IMR-90 (cell line): ENCODE data around the gene ACSF2. TPM values are rescaled to one million over a fixed set of nuclear protein-coding genes. Genes with fewer than 3 reads are reported as not detected.
"Not testable (repeated sequence)": the region's sequence is repeated elsewhere in the genome, so short reads cannot be mapped to it uniquely, and the experiment has no call there.

Source experiments
- ATAC-seq: fragments of 200-7000 bp; cut with Tn5 transposase; 2 replicates; pipeline ENCODE4 v1.9.1; 2020; ENCODE audit warnings: low read depth, mild to moderate bottlenecking, moderate library complexity
- BruUV-seq: library from RNA; stranded (reverse); fragments of 400-500 nt; replicated peaks from 2 replicates; lab custom pipeline; 2021; lab: Mats Ljungman, UMichigan
- CTCF ChIA-PET: fragments of 300-600 bp; formaldehyde crosslinking; extraction: SDS; loops from one replicate; lab custom pipeline; 2021; ENCODE audit warnings: antibody characterized with exemption; lab: Yijun Ruan, JAX
- POLR2A ChIA-PET: fragments of 300-600 bp; sonication (Branson Sonifier 250); formaldehyde crosslinking; loops from one replicate; lab custom pipeline; 2022; ENCODE audit warnings: antibody characterized with exemption; ENCODE audit not compliant: unreplicated experiment; lab: Charles Lee
- DNase-seq: peaks from one replicate; pipeline ENCODE4 v3.0.0; 2013
- H2AFZ ChIP-seq: replicated peaks from 2 replicates; pipeline ENCODE3; 2013; ENCODE audit warnings: low read length, mild to moderate bottlenecking; ENCODE audit not compliant: poor library complexity
- H2AK5ac ChIP-seq: 2 replicates; pipeline ENCODE4 v1.6.1; 2013; ENCODE audit warnings: low read depth, low read length, inconsistent platforms
- H2AK9ac ChIP-seq: replicated peaks from 2 replicates; pipeline ENCODE3; 2013; ENCODE audit warnings: mild to moderate bottlenecking, low read depth, low read length, moderate library complexity; ENCODE audit not compliant: poor library complexity
- H2BK120ac ChIP-seq: 2 replicates; pipeline ENCODE4 v1.6.1; 2013; ENCODE audit warnings: low read depth, low read length, inconsistent platforms
- H2BK15ac ChIP-seq: 3 replicates; pipeline ENCODE4 v1.6.1; 2013; ENCODE audit warnings: low read depth, low read length, inconsistent platforms
- H2BK20ac ChIP-seq: 2 replicates; pipeline ENCODE4 v1.6.1; 2013; ENCODE audit warnings: low read depth, mild to moderate bottlenecking, inconsistent platforms, low read length, moderate library complexity
- H2BK5ac ChIP-seq: 2 replicates; pipeline ENCODE4 v1.6.1; 2013; ENCODE audit warnings: mild to moderate bottlenecking, low read depth, low read length, inconsistent platforms; ENCODE audit not compliant: poor library complexity, severe bottlenecking
- H3K14ac ChIP-seq: replicated peaks from 2 replicates; pipeline ENCODE4 v1.6.1; 2013; ENCODE audit warnings: low read depth, low read length, inconsistent platforms
- H3K18ac ChIP-seq: 2 replicates; pipeline ENCODE4 v1.6.1; 2013; ENCODE audit warnings: low read depth, low read length, control low read depth
- H3K23ac ChIP-seq: 2 replicates; pipeline ENCODE4 v1.6.1; 2013; ENCODE audit warnings: low read depth, low read length, inconsistent platforms
- H3K27ac ChIP-seq: 2 replicates; pipeline ENCODE4 v1.5.1; 2013; ENCODE audit warnings: mild to moderate bottlenecking, control low read depth, low read length; ENCODE audit not compliant: insufficient read depth
- H3K27me3 ChIP-seq: 2 replicates; pipeline ENCODE4 v1.6.1; 2013; ENCODE audit warnings: low read length; ENCODE audit not compliant: control insufficient read depth, insufficient read depth
- H3K36me3 ChIP-seq: 2 replicates; pipeline ENCODE4 v1.6.1; 2013; ENCODE audit warnings: low read length, mixed read lengths; ENCODE audit not compliant: control insufficient read depth, insufficient read depth
- H3K4ac ChIP-seq: 2 replicates; pipeline ENCODE4 v1.6.1; 2013; ENCODE audit warnings: low read depth, low read length, inconsistent platforms
- H3K4me1 ChIP-seq: 2 replicates; pipeline ENCODE4 v1.6.1; 2013; ENCODE audit warnings: low read length, mixed read lengths; ENCODE audit not compliant: control insufficient read depth, insufficient read depth
- H3K4me2 ChIP-seq: 2 replicates; pipeline ENCODE4 v1.6.1; 2013; ENCODE audit warnings: low read depth, mild to moderate bottlenecking, control low read depth, low read length, moderate library complexity
- H3K4me3 ChIP-seq: 2 replicates; pipeline ENCODE4 v1.5.1; 2013; ENCODE audit warnings: low read depth, mild to moderate bottlenecking, control low read depth, low read length, moderate library complexity; ENCODE audit not compliant: insufficient read depth
- H3K56ac ChIP-seq: 2 replicates; pipeline ENCODE4 v1.6.1; 2013; ENCODE audit warnings: low read length, inconsistent platforms; ENCODE audit not compliant: insufficient read depth; ENCODE audit errors: extremely low read depth
- H3K79me1 ChIP-seq, 2 experiments: 2 replicates each; pipeline ENCODE4 v1.6.1; 2013; ENCODE audit warnings: low read length in 2 of 2, inconsistent platforms in 1 of 2, low read depth in 1 of 2
- H3K9ac ChIP-seq: 2 replicates; pipeline ENCODE4 v1.6.1; 2013; ENCODE audit warnings: low read depth, low read length, control low read depth
- H3K9me1 ChIP-seq: 2 replicates; pipeline ENCODE4 v1.6.1; 2013; ENCODE audit warnings: low read length, inconsistent platforms; ENCODE audit not compliant: insufficient read depth
- H3K9me3 ChIP-seq: 2 replicates; pipeline ENCODE4 v1.6.1; 2013; ENCODE audit warnings: low read length; ENCODE audit not compliant: control insufficient read depth, insufficient read depth
- H4K20me1 ChIP-seq: 2 replicates; pipeline ENCODE4 v1.6.1; 2013; ENCODE audit warnings: low read length, inconsistent platforms; ENCODE audit not compliant: insufficient read depth
- H4K5ac ChIP-seq: 2 replicates; pipeline ENCODE4 v1.6.1; 2013; ENCODE audit warnings: mild to moderate bottlenecking, low read depth, low read length, control low read depth
- H4K8ac ChIP-seq, 2 experiments: 2 replicates each; pipeline ENCODE4 v1.6.1; 2013; ENCODE audit warnings: low read depth in 2 of 2, low read length in 2 of 2, control low read depth in 1 of 2, inconsistent platforms in 1 of 2
- H4K91ac ChIP-seq: 2 replicates; pipeline ENCODE4 v1.6.1; 2013; ENCODE audit warnings: low read depth, low read length, inconsistent platforms; ENCODE audit not compliant: insufficient read depth
- RFX5 ChIP-seq: IDR thresholded peaks from 2 replicates; pipeline ENCODE4 v1.8.0; 2012; ENCODE audit warnings: low read depth, mild to moderate bottlenecking, low read length, moderate library complexity
- WGBS, 2 experiments: methylation state at CpG; one replicate each; pipeline versions ENCODE4 v1.1.5 to v1.1.7; 2013; ENCODE audit warnings: missing lambda C conversion rate in 2 of 2; ENCODE audit not compliant: insufficient read length in 1 of 2; ENCODE audit errors: extremely low coverage in 2 of 2; 5-methylcytosine and 5-hydroxymethylcytosine counted together
- dilution Hi-C: fragments of 300-500 bp; cut with HindIII; formaldehyde crosslinking; loops from one replicate; pipeline ENCODE4 v1.14.3; 2018; ENCODE audit warnings: low sequenced_read_pairs; ENCODE audit not compliant: unreplicated experiment
- in situ Hi-C: fragments of 300-500 bp; cut with MboI; formaldehyde crosslinking; loops from 3 replicates; pipeline ENCODE4 v1.14.3; 2019; ENCODE audit warnings: low sequenced_read_pairs, inconsistent platforms, mixed read lengths
- intact Hi-C: fragments of 100-400 bp; cut with micrococcal nuclease; formaldehyde crosslinking; loops from 2 replicates; pipeline ENCODE4 v1.10.0; 2022
- polyA plus RNA-seq, 3 experiments: library from polyadenylated mRNA; depleted of rRNA; stranded (reverse); fragments of >200 nt; gene quantifications; 2 replicates each; pipeline ENCODE4 v1.2.3, GENCODE V29; 2012; ENCODE audit warnings: low replicate concordance in 1 of 3
- total RNA-seq: library from RNA; depleted of rRNA; stranded (reverse); fragments of >200 nt; gene quantifications from 2 replicates; pipeline ENCODE4 v1.2.3, GENCODE V29; 2012

Gene ACSF2
- total and polyA plus RNA-seq, 2 of the 4 experiments (the other 2 are of a cell fraction): 18.5 to 27.2 TPM

DNA sequence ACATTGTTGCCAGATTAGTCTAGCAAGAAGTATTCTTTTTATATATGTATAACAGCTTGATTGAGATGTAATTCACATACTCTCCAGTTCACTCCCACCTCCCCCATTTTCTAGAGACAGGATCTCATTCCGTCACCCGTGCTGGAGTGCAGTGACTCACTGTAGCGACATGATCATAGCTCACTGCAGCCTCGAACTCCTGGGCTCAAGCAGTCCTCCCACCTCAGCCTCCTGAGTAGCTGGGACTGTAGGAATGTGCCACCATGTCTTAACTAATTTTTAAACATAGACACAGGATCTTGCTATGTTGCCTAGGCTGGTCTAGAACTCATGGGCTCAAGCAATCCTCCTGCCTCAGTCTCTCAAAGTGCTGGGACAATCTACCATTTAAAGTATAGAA lies 49.3 kb downstream of the ACSF2 start:
- Histone ChIP-seq H4K20me1 (peaks cover 8% of the 10 kb centered on the region; the same call in 1 of the 2 replicates), H3K4me1 (no peaks in the 10 kb centered on the region; the same call in 1 of the 2 replicates), H3K27me3 (peaks cover 2% of the 10 kb centered on the region; the same call in 1 of the 2 replicates), H4K5ac (no peak overlapping the region), H2AK5ac (no peak overlapping the region), H3K14ac (no peak overlapping the region), H2BK5ac (no peak overlapping the region), H4K91ac (no peak overlapping the region), H3K27ac (no peak overlapping the region), H4K8ac (no peak overlapping the region), H3K9ac (no peak overlapping the region), H3K56ac (no peak overlapping the region), H3K9me1 (peaks cover 7% of the 10 kb centered on the region; the same call in 1 of the 2 replicates), H3K36me3 (peaks cover 14% of the 10 kb centered on the region), H3K4ac (no peak overlapping the region), H3K18ac (no peak overlapping the region), H2BK120ac (no peak overlapping the region), H3K4me3 (no peak overlapping the region), H3K79me1 (peaks cover 7 to 15% of the 10 kb centered on the region in 2 experiments; a peak in 3 of 4 replicates), H2BK15ac (no peak overlapping the region), H2AFZ (no peak overlapping the region), H3K9me3 (no peaks in the 10 kb centered on the region), H2AK9ac (no peak overlapping the region), H3K23ac (no peak overlapping the region), H2BK20ac (no peak overlapping the region), H3K4me2 (no peak overlapping the region)
- ATAC-seq (no peak), DNase-seq (no peak)
- in situ Hi-C loops: no loop called here
- BruUV-seq: no TSS peak
- no peak for TF ChIP-seq RFX5
- CTCF ChIA-PET: no interaction called here
- POLR2A ChIA-PET: no interaction called here
- dilution Hi-C loops: no loop called here
- 85% methylated on average over 4 of the region's 4 CpGs; no CpG with 5 or more reads in 1 of the 2 experiments for WGBS, 2 experiments
- intact Hi-C loops: no loop called here

GRCh38 chr17:50475775-50476544 lies 49.9 kb downstream of the ACSF2 start:
- H2BK5ac ChIP-seq, H4K20me1 ChIP-seq, H4K5ac ChIP-seq, H3K27ac ChIP-seq, DNase-seq, H4K91ac ChIP-seq, H3K14ac ChIP-seq, BruUV-seq, H3K4ac ChIP-seq, H2BK120ac ChIP-seq, in situ Hi-C loops, H2AK5ac ChIP-seq, H3K18ac ChIP-seq, H2BK20ac ChIP-seq, H3K9me3 ChIP-seq, H3K56ac ChIP-seq, dilution Hi-C loops, ATAC-seq, H3K4me1 ChIP-seq, H2BK15ac ChIP-seq, H3K4me3 ChIP-seq, H3K9ac ChIP-seq, H3K27me3 ChIP-seq, H3K4me2 ChIP-seq, POLR2A ChIA-PET, H4K8ac ChIP-seq, H3K9me1 ChIP-seq, H2AFZ ChIP-seq, H2AK9ac ChIP-seq, intact Hi-C loops: not testable (repeated sequence)
- no CpG with 5 or more reads among the region's 33 CpGs for WGBS, 2 experiments
- Histone ChIP-seq H3K36me3 (peaks cover 12% of the 10 kb centered on the region), H3K23ac (0 out of 2 replicates have a peak overlapping the region, but pooled peaks have one; percentile 24), H3K79me1 (peaks cover 11 to 17% of the 10 kb centered on the region in 2 experiments; a peak in 3 of 4 replicates)
- CTCF ChIA-PET: interaction anchor here (0.6 kb wide), 1 partner anchor 8 kb away, joined by 3 read pairs; no protein-coding TSS in a partner anchor
